HAP-1 (cell line): ENCODE measurements around the gene PLCD4.

Source experiments
- DNase-seq, 2 experiments: peaks; one replicate each; pipeline ENCODE4 v3.0.0-alpha.2; 2016 to 2020; ENCODE audit warnings: low spot score in 2 of 2
- H3K27me3 ChIP-seq: fragments of 250-450 bp; sonication (Bioruptor Pico); 2 replicates; pipeline ENCODE4 v1.5.1; 2020; ENCODE audit warnings: low read depth, mild to moderate bottlenecking, moderate library complexity
- H3K36me3 ChIP-seq: fragments of 250-450 bp; sonication (Bioruptor Pico); replicated peaks from 2 replicates; pipeline ENCODE4 v1.5.1; 2020; ENCODE audit warnings: mild to moderate bottlenecking
- H3K4me1 ChIP-seq: fragments of 250-450 bp; sonication (Bioruptor Pico); 2 replicates; pipeline ENCODE4 v1.5.1; 2020; ENCODE audit warnings: mild to moderate bottlenecking
- H3K4me3 ChIP-seq: fragments of 250-450 bp; sonication (Bioruptor Pico); 2 replicates; pipeline ENCODE4 v1.5.1; 2020; ENCODE audit warnings: mild to moderate bottlenecking, moderate library complexity
- H3K9me3 ChIP-seq: fragments of 250-450 bp; sonication (Bioruptor Pico); 2 replicates; pipeline ENCODE4 v1.5.1; 2020; ENCODE audit warnings: mild to moderate bottlenecking, moderate library complexity
- in situ Hi-C: fragments of 300-500 bp; cut with MboI; formaldehyde crosslinking; loops from 3 replicates; pipeline ENCODE4 v1.14.3; 2020; ENCODE audit warnings: low sequenced_read_pairs, inconsistent platforms, mixed read lengths

Gene PLCD4

GRCh38 chr2:218635719-218636118 is 28.0 kb downstream of the PLCD4 start:
- DNase-seq, result no peak
- peaks cover 9% of the 10 kb centered on the region for H3K4me1 ChIP-seq
- H3K36me3 ChIP-seq, result peaks cover 57% of the 10 kb centered on the region
- no peak overlapping the region for H3K4me3 ChIP-seq
- no peaks in the 10 kb centered on the region for H3K9me3 ChIP-seq
- no peaks in the 10 kb centered on the region for H3K27me3 ChIP-seq
- in situ Hi-C loops, result no loop called here

DNA sequence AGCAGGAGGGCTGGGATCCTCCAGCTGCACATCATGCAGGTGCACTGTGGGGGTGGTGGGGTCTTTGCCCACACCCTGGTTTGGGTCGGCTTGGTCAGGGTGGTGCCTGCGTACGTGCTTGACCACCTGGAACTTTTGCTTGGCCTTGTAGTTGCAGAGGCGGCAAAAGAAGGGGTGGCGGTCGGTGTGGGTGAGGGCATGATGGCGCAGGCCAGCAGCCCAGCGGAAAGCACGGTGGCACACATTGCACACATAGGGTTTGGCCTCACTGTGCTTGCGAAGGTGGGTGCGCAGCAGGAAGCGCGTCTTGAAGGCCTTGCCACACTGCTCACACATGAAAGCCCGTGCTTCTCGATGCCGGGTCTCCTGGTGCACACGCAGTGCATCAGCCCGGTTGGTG is 30.7 kb downstream of the PLCD4 start:
- H3K4me1 ChIP-seq, result no peaks in the 10 kb centered on the region
- in situ Hi-C loops, result no loop called here
- no peak overlapping the region for H3K4me3 ChIP-seq
- H3K9me3 ChIP-seq, result no peaks in the 10 kb centered on the region
- peaks cover 77% of the 10 kb centered on the region for H3K36me3 ChIP-seq
- H3K27me3 ChIP-seq, result no peaks in the 10 kb centered on the region
- no peak for DNase-seq

DNA sequence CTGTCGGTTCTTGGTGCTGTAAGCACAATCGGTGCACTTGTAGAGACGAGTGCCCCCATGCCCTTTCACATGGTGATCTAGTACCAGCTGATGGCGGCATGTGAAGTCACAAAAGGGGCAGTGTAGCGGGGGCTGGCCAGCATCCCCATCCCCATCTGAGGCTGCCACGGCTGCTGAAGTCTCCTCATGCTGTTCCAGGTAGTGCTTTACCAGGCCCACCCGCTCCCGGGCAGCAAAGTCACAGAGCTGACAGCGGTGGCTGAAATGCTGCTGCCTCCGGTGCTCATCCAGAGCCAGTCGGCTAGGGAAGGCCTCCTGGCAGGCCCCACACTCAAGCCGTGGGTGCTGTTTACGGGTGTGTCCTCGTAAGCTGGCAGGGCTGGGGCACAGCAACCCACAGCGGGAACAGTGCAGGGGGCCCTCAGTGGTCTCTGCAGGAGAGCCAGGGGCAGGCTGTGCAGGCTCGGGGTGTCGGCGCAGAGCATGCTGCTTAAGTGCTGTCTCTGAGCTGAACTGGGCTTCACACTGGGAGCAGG is 34.5 kb downstream of the PLCD4 start:
- Histone ChIP-seq H3K36me3 (peaks cover 86% of the 10 kb centered on the region), H3K4me1 (no peaks in the 10 kb centered on the region), H3K27me3 (no peaks in the 10 kb centered on the region), H3K4me3 (no peak overlapping the region), H3K9me3 (no peaks in the 10 kb centered on the region)
- DNase-seq, result no peak
- in situ Hi-C loops, result loop anchor here (10.0 kb wide), 1 partner anchor 237 kb away; no protein-coding TSS in a partner anchor

DNA sequence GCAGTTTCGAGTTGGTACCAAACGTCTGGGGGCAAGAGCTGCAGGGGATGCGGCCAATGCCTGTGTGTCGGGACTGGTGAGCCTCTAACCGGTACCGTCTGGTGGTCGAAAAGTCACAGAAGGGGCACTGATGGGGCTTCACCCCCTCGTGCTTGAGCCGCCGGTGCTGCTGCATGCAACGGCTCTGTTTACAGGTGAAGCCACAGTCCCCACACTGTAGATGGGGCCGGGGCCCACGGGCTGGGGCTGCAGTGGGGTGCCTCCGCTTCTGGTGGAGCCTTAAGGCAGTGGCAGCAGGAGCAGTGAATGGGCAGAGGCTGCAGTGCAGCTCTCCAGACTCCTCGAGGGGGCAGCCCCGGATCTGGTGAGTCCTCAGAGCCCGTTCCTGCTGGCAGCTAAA is 35.1 kb downstream of the PLCD4 start:
- no peaks in the 10 kb centered on the region for H3K27me3 ChIP-seq
- no peaks in the 10 kb centered on the region for H3K9me3 ChIP-seq
- no peak overlapping the region for H3K4me3 ChIP-seq
- in situ Hi-C loops, result loop anchor here (10.0 kb wide), 1 partner anchor 238 kb away; no protein-coding TSS in a partner anchor
- H3K36me3 ChIP-seq, result peaks cover 85% of the 10 kb centered on the region
- no peak for DNase-seq
- H3K4me1 ChIP-seq, result no peaks in the 10 kb centered on the region

GRCh38 chr2:218643751-218644310 is 36.1 kb downstream of the PLCD4 start:
- H3K27me3 ChIP-seq, result no peaks in the 10 kb centered on the region
- H3K36me3 ChIP-seq, result peaks cover 85% of the 10 kb centered on the region
- no peak for DNase-seq
- H3K4me1 ChIP-seq, result no peaks in the 10 kb centered on the region
- no peak overlapping the region for H3K4me3 ChIP-seq
- no peaks in the 10 kb centered on the region for H3K9me3 ChIP-seq
- in situ Hi-C loops, result loop anchor here (10.0 kb wide), 1 partner anchor 239 kb away; no protein-coding TSS in a partner anchor

GRCh38 chr2:218644721-218645120 is 37.0 kb downstream of the PLCD4 start:
- Histone ChIP-seq H3K27me3 (no peaks in the 10 kb centered on the region), H3K4me3 (no peak overlapping the region), H3K4me1 (no peaks in the 10 kb centered on the region), H3K36me3 (peaks cover 88% of the 10 kb centered on the region), H3K9me3 (no peaks in the 10 kb centered on the region)
- DNase-seq, result no peak
- in situ Hi-C loops, result loop anchor here (10.0 kb wide), 1 partner anchor 240 kb away; no protein-coding TSS in a partner anchor

DNA sequence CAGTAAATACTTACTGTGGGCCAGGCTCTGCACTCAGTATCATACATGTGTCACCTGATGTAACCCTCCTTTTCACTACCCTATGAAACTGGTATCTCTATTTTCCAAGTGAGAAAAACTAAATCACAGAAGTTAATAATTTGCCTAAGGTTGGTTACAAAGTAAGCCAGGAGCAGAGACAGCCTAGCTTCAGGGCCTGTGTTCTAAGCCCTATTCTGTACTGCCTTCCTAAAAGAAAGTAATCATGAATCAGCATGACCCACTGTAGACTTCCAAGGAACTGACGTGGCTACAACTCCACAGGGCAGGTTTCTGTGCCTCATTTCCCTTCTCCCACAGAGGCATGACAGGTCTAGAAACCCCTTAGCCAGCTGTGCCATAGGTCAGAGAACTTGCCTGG is 37.4 kb downstream of the PLCD4 start:
- DNase-seq, result no peak
- Histone ChIP-seq H3K36me3 (peaks cover 89% of the 10 kb centered on the region), H3K9me3 (no peaks in the 10 kb centered on the region), H3K4me1 (no peaks in the 10 kb centered on the region), H3K27me3 (no peaks in the 10 kb centered on the region), H3K4me3 (no peak overlapping the region)
- in situ Hi-C loops, result loop anchor here (10.0 kb wide), 1 partner anchor 240 kb away; no protein-coding TSS in a partner anchor

- Histone ChIP-seq H3K36me3 (peaks cover 92% of the 10 kb centered on the region), H3K27me3 (no peaks in the 10 kb centered on the region), H3K9me3 (no peaks in the 10 kb centered on the region), H3K4me1 (no peaks in the 10 kb centered on the region), H3K4me3 (no peak overlapping the region)
- in situ Hi-C loops, result loop anchor here (10.0 kb wide), 1 partner anchor 243 kb away; no protein-coding TSS in a partner anchor
- DNase-seq, result peak in 1 of 2 experiments; percentile 69
Measured at GRCh38 chr2:218648088-218648786, 40.5 kb downstream of the PLCD4 start.

DNA sequence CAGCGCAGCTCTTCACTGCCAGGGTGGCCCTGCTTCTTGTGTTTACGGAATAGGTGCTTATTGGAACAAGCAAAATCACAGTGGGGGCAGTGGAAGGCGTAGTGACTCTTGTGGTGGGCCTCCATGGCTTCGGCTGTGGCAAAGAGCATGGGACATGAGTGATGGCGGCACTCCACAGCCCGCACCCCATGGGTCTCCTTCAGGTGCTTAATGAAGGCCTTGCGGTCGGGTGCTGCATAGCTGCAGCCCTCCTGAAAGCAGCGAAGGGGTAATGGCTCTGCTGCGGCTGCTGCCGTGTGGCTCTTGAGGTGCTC is 41.0 kb downstream of the PLCD4 start:
- no peak for DNase-seq
- Histone ChIP-seq H3K4me1 (no peaks in the 10 kb centered on the region), H3K9me3 (no peaks in the 10 kb centered on the region), H3K4me3 (no peak overlapping the region), H3K27me3 (no peaks in the 10 kb centered on the region), H3K36me3 (peaks cover 87% of the 10 kb centered on the region)
- in situ Hi-C loops, result loop anchor here (10.0 kb wide), 1 partner anchor 244 kb away; no protein-coding TSS in a partner anchor

- Histone ChIP-seq H3K27me3 (no peaks in the 10 kb centered on the region), H3K9me3 (no peaks in the 10 kb centered on the region), H3K36me3 (peaks cover 51% of the 10 kb centered on the region), H3K4me1 (no peaks in the 10 kb centered on the region; the same call in 1 of the 2 replicates), H3K4me3 (no peak overlapping the region)
- in situ Hi-C loops, result loop anchor here (25.0 kb wide), 1 partner anchor 368 kb away; the partner anchor contains the start of gene TMBIM1
- no peak for DNase-seq
Measured at GRCh38 chr2:218655751-218656150, 48.1 kb downstream of the PLCD4 start.

- H3K9me3 ChIP-seq, result no peaks in the 10 kb centered on the region
- H3K27me3 ChIP-seq, result no peaks in the 10 kb centered on the region
- DNase-seq, result peak; percentile 72 to 75
- in situ Hi-C loops, result loop anchor here (25.0 kb wide), 1 partner anchor 371 kb away; the partner anchor contains the start of gene TMBIM1
- peaks cover 56% of the 10 kb centered on the region for H3K36me3 ChIP-seq
- no peaks in the 10 kb centered on the region; the same call in 1 of the 2 replicates for H3K4me1 ChIP-seq
- H3K4me3 ChIP-seq, result peak overlapping the region; percentile 90
Measured at GRCh38 chr2:218658671-218659257, 51.1 kb downstream of the PLCD4 start.

DNA sequence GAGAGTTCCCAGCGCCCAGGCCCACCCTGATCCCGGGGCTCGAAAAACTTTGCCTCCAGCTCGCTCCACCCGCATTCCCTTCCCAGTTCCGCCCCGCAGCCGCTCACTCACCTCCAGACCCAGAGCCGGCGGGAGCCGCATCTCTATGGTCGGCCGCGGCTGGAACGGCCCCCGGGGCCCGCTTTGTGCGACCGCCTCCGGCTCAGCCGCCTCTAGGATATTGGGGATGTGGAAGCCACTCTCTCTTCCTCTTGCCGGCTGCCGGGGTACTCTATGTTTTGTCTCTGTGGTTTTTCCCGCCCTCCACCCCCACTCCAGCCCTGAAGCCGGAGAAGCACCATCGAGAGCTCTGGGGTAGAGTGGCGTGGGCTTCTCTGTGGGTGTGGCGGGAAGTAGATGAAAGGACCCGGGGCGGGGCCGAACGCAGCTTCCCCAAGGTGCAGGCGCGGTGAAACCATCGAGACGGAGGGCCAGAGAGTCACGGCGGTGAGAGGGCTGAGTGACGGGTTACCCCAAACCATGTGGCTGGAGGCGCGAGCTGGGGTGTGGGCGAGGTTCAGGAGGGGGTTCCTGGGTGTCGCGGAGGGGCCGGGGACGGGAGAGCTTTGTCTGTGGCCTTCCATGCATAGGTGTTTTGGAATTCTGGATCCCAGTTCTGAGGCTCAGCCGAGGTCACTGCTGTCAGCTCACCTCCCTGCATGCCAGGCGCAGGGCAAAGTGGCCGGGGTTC is 51.7 kb downstream of the PLCD4 start, which contains the start of the genes BCS1L and ZNF142:
TSS of gene BCS1L (plus strand) at position 426 of the 730 bp plus-strand sequence. CDS start 1,305 bp downstream, outside the sequence.
TSS of gene ZNF142 (minus strand) at position 366 of the 730 bp plus-strand sequence. CDS start 3,194 bp downstream, outside the sequence.
- Histone ChIP-seq H3K9me3 (no peaks in the 10 kb centered on the region), H3K27me3 (no peaks in the 10 kb centered on the region), H3K36me3 (peaks cover 62% of the 10 kb centered on the region), H3K4me3 (peak within 1 kb of the TSS; percentile 90), H3K4me1 (no peaks in the 10 kb centered on the region; the same call in 1 of the 2 replicates)
- DNase-seq, result peak; percentile 92 to 96
- in situ Hi-C loops, result loop anchor here (25.0 kb wide), 1 partner anchor 372 kb away; the partner anchor contains the start of gene TMBIM1

DNA sequence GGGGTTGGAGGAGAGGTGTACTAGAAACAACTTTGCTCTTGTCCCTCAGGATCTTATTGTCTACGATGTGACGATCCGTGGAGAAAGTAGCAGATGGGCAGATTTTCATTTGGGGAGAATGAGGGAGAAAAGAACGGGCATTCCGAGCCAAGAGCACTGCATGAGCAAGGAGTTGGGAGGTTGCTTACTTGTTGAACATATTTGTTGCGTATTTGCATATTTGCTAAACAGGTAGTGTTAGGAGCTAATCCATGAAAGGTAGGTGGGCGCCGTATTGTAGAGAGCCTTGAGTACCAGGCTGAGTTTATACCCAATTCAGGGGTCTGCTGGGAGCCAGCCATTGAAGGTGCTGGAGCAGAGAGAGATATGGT is 52.3 kb downstream of the PLCD4 start:
- no peaks in the 10 kb centered on the region; the same call in 1 of the 2 replicates for H3K4me1 ChIP-seq
- H3K27me3 ChIP-seq, result no peaks in the 10 kb centered on the region
- in situ Hi-C loops, result loop anchor here (25.0 kb wide), 1 partner anchor 373 kb away; the partner anchor contains the start of gene TMBIM1
- H3K36me3 ChIP-seq, result peaks cover 65% of the 10 kb centered on the region
- no peak for DNase-seq
- peak overlapping the region; percentile 90 for H3K4me3 ChIP-seq
- H3K9me3 ChIP-seq, result no peaks in the 10 kb centered on the region
